ENCODE measurements around the gene MED1.

DNA sequence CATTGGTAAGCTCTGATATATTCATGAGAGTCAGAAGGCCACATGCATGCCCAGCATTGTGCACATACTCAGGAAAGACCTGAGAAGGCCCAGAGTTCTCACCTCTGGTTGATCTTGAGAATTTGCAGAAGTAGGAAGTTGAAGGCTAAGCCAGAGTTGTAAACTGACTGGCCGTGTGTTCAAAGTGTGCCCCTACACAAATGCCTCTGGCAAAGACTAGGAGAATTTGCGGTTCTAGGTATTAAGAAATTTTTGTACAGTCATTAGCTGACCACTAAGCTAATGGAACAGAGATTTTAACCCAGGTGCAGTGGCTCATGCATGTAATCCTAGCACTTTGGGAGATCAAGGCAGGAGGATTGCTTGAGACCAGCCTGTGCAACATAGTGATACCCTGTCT, 74.6 kb downstream of the MED1 start:
- TF ChIP-seq CTCF (IDR thresholded peaks at IDR 0.05) (no peak), POLR2A (IDR thresholded peaks at IDR 0.05) (no peak)

All from lower leg skin (tissue), 3 donors.